HPDE6-E6E7 (cell line): ENCODE results near the gene PNPLA1.

Experiments used
- DNase-seq: peaks from one replicate; pipeline ENCODE4 v3.0.0; 2011; ENCODE audit warnings: missing footprints; ENCODE audit errors: extremely low spot score

The PNPLA1 gene

GRCh38 chr6:36269834-36270705, at the start of gene PNPLA1:
PNPLA1 (plus strand) TSS chr6:36270060; CDS start chr6:36270460, 400 bp downstream.
- DNase-seq = peak; percentile 57

GRCh38 chr6:36220226-36220625, 49.6 kb upstream of the PNPLA1 start:
- DNase-seq = no peak

GRCh38 chr6:36221674-36222073, 48.2 kb upstream of the PNPLA1 start:
- DNase-seq = no peak

GRCh38 chr6:36222924-36223323, 46.9 kb upstream of the PNPLA1 start:
- no peak for DNase-seq

GRCh38 chr6:36223706-36224105, 46.2 kb upstream of the PNPLA1 start:
- no peak for DNase-seq

GRCh38 chr6:36224918-36225461, 44.9 kb upstream of the PNPLA1 start:
- no peak for DNase-seq

GRCh38 chr6:36226438-36227047, 43.3 kb upstream of the PNPLA1 start:
- DNase-seq = no peak

GRCh38 chr6:36227379-36228228, 42.3 kb upstream of the PNPLA1 start:
- DNase-seq = peak; percentile 34

GRCh38 chr6:36229223-36229622, 40.6 kb upstream of the PNPLA1 start:
- no peak for DNase-seq

- DNase-seq = peak; percentile 66
Observed at GRCh38 chr6:36230371-36230770, 39.5 kb upstream of the PNPLA1 start.

- no peak for DNase-seq
Observed at GRCh38 chr6:36232172-36232571, 37.7 kb upstream of the PNPLA1 start.

- no peak for DNase-seq
Observed at GRCh38 chr6:36235309-36235708, 34.6 kb upstream of the PNPLA1 start.

- DNase-seq = no peak
Observed at GRCh38 chr6:36235862-36236261, 34.0 kb upstream of the PNPLA1 start.

- DNase-seq = no peak
Observed at GRCh38 chr6:36239774-36240173, 30.1 kb upstream of the PNPLA1 start.

- DNase-seq = no peak
Observed at GRCh38 chr6:36241728-36242127, 28.1 kb upstream of the PNPLA1 start.

GRCh38 chr6:36242161-36242560, 27.7 kb upstream of the PNPLA1 start:
- DNase-seq = no peak

- DNase-seq = no peak
Observed at GRCh38 chr6:36242626-36243025, 27.2 kb upstream of the PNPLA1 start.

- no peak for DNase-seq
Observed at GRCh38 chr6:36243562-36244212, 26.2 kb upstream of the PNPLA1 start.

- no peak for DNase-seq
Observed at GRCh38 chr6:36244641-36245280, 25.1 kb upstream of the PNPLA1 start.

- no peak for DNase-seq
Observed at GRCh38 chr6:36245572-36246061, 24.2 kb upstream of the PNPLA1 start.
